Lower leg skin (tissue), 4 donors: ENCODE measurements around the gene ZNF202. TPM values are rescaled to one million over a fixed set of nuclear protein-coding genes. Genes with fewer than 3 reads are reported as not detected.

Experiments used
- DNase-seq, 2 donors: peaks; one replicate each; pipeline ENCODE4 v3.0.0-alpha.2; 2019; ENCODE audit warnings: low spot score in 2 of 2
- H3K4me3 ChIP-seq: fragments of 200-600 bp; sonication (generic); 2 replicates; pipeline ENCODE4 v1.5.1; 2017; ENCODE audit warnings: mild to moderate bottlenecking, low read depth; ENCODE audit not compliant: poor library complexity, severe bottlenecking
- CTCF ChIP-seq, 3 donors: fragments of 450-650 bp; IDR thresholded peaks; one replicate each; pipeline ENCODE4 v1.5.1; 2016; ENCODE audit warnings: antibody characterized with exemption in 3 of 3, mild to moderate bottlenecking in 3 of 3, moderate library complexity in 2 of 3
- POLR2A ChIP-seq, 2 donors: fragments of 450-650 bp; IDR thresholded peaks; one replicate each; pipeline ENCODE4 v1.6.1; 2016 to 2017; ENCODE audit warnings: antibody characterized with exemption in 2 of 2, mild to moderate bottlenecking in 1 of 2, moderate library complexity in 1 of 2
- WGBS, 2 donors: methylation state at CpG; one replicate each; pipeline ENCODE4 v1.1.5; 2018; 5-methylcytosine and 5-hydroxymethylcytosine counted together
- intact Hi-C: fragments of 100-400 bp; cut with DNase I; formaldehyde crosslinking; loops from one replicate; pipeline ENCODE4 v1.15.0; 2023; ENCODE audit warnings: low total_unique reads
- total RNA-seq, 4 donors: library from RNA; depleted of rRNA; stranded (reverse); fragments of >200 nt; gene quantifications; one replicate each; pipeline ENCODE4 v1.1.0, GENCODE V29; 2016

The ZNF202 gene
- total RNA-seq, 4 donors from 2014 or later = 6.9 to 8.5 (median 7.9) TPM

DNA sequence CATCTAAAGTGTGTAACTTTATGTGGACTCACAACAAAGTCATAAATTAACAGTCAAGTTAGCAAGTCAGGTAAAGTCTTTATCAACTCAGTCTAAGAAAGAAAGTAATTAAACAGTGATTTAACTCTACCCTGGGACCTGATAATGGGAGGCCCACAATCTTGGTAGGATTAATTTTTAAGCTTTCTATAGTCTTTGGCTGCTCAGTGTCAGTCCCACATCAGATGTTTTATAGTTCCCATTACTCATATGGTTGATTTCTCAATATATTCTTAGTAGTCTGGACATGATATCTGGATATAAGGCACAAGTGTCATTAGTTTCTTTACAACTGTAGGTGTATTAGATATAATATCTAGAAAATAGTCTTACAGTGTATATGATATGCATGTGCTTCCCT lies 48.5 kb downstream of the ZNF202 start:
- TF ChIP-seq POLR2A (IDR thresholded peaks at IDR 0.05) (no peak), CTCF (IDR thresholded peaks at IDR 0.05) (no peak)
- H3K4me3 ChIP-seq = no peak overlapping the region
- intact Hi-C loops = no loop called here
- no peak for DNase-seq

DNA sequence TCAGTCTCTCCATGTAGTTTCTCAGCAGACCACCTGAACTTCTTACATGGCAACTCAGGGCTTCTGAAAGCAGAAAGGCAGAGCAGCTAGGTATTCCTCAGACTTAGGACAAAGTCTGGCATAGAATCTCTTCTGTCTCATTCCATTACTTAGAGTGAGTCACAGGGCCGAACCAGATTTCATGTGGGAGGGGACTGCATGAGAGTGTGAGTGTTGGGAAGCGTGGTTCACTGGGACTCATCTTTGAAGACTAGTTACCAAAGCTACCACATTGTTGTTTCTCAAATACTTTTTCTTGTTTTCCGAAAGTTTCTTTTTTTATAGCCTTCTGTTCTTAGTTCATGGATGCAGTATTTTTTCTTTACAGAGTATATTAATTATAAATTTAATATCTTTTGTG lies 51.0 kb downstream of the ZNF202 start:
- WGBS, 2 donors = 60 to 65% methylated on average over 3 of the region's 3 CpGs
- intact Hi-C loops = no loop called here
- no peak for DNase-seq
- no peak overlapping the region for H3K4me3 ChIP-seq
- TF ChIP-seq POLR2A (IDR thresholded peaks at IDR 0.05) (no peak), CTCF (IDR thresholded peaks at IDR 0.05) (no peak)

GRCh38 chr11:123684601-123685000 lies 56.9 kb downstream of the ZNF202 start:
- TF ChIP-seq POLR2A (IDR thresholded peaks at IDR 0.05) (no peak), CTCF (IDR thresholded peaks at IDR 0.05) (no peak)
- no peak for DNase-seq
- intact Hi-C loops = no loop called here
- WGBS, 2 donors = 81 to 82% methylated on average over 6 of the region's 6 CpGs
- H3K4me3 ChIP-seq = no peak overlapping the region

DNA sequence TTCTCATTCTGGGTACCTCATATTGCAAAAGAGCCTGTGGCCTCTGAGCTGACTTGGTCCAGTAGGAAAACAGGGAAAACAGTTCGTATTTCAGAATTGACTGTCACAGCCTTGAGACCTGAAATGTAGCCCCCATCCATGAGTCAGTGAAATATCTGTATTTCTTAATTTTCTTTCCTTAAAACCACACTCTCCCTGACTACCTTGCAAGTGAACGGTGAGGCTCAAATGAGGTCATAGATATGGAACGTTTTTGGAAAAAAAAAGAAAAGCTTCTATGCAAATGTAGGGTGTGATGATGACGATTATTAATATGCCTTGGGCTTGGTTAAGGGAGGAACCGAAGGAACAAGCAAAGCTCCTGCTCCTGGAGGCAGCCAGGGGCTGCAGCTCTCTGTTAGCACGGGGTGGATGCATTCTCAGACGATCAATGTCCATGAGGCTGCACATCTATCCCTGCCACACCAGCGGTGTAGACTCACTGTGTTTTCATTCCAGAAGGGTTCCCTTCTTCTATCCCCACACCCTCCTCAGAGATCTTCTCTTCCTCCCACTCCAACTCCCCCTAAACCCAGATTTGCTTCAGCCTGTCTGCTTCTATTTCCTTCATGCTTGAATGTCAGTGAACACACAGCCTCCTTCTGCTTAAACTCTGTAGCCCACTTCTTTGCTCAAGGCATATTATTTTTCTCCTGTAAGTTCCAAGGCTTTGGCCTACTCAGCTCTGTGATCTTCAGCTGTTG lies 57.9 kb downstream of the ZNF202 start:
- DNase-seq = no peak
- 48 to 49% methylated on average over 8 of the region's 8 CpGs for WGBS, 2 donors
- intact Hi-C loops = no loop called here
- TF ChIP-seq POLR2A (IDR thresholded peaks at IDR 0.05) (no peak), CTCF (IDR thresholded peaks at IDR 0.05) (no peak)
- no peak overlapping the region for H3K4me3 ChIP-seq

DNA sequence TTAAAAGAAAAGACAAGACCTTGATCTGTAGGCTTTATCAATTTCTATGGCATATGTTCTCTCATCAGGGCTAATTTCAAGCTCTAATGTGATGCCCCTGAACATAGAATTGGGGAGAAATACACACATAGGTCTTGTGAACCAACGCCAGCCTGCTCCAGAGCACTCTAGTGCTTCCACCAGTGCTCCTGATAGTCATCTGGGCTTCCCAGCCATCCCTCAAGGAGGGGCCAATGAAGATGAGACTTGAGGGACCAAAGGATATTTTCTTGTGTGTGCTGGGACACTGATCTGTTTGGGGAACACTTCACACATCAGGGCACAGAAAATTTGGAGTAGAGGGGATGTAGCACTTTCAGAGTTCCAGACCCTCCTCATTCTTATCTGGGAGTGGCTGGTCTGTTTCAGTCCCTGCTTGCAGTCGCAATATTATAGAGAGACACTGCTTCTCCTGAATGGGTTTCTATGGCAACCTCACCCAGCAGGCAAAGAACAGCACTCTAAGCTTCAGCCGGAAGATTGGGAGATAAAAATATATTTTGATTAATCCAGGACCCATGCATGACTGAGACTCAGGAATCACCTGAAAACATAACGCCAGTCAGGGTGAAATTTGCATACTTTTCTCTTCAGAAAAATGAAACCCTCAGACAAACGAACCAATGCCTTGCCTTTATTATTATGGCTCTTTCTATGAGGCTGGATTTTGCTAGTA lies 58.6 kb downstream of the ZNF202 start:
- no peak for DNase-seq
- TF ChIP-seq POLR2A (IDR thresholded peaks at IDR 0.05) (no peak), CTCF (IDR thresholded peaks at IDR 0.05) (no peak)

More for the DNA sequence above, 58.6 kb downstream of the ZNF202 start:
- H3K4me3 ChIP-seq = no peak overlapping the region
- intact Hi-C loops = no loop called here
- 40 to 45% methylated on average over 5 of the region's 5 CpGs for WGBS, 2 donors
